Suppressor macrophage (primary cell): Measurements from ENCODE around the gene NHLRC2.
A peak's percentile ranks its signal among the peaks of the same experiment; 100 is the strongest.

ENCODE experiments used
- DNase-seq, 4 experiments: peaks; one replicate each; pipeline ENCODE4 v3.0.0-alpha.2; 2020 to 2022

Gene NHLRC2

DNA sequence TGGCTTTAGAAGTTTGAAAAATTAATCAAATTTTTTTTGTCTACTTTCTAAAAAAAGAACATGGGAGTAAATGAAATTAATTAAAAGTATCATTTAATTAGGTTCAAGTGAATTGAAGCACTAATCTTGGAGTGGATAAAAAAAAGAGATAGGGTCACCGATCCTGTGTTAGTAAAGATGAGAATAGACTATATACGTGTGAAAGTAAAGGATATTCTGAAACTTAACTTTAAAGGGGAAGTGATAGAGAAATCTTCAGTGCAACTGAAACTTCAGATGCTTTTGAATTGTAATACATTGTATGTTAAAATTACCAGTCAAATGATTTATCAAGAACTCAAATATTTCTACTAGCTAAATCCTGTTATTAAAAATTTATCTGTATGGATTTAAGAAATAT is 4.8 kb downstream of the NHLRC2 start:
- DNase-seq: no peak

DNA sequence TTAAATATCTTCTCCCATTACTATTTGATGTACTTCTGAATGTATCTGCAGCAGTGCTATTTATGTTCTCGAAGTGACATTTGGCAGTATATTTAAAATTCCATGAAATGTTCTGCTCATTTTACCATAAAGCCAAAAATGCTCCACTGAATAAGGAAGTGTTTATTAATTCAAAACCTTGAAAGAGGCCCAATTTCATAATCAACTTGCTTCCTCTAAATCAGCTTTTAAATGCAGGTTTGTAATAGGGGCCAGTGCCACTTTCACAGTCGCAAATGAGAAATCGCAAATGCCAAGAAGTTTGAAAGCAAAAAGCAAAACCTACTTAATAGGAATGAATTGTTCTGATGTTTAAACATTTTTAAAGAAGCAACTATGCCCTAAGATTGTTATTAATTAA is 11.4 kb downstream of the NHLRC2 start:
- DNase-seq: peak; percentile 31 to 82 (median 61)

DNA sequence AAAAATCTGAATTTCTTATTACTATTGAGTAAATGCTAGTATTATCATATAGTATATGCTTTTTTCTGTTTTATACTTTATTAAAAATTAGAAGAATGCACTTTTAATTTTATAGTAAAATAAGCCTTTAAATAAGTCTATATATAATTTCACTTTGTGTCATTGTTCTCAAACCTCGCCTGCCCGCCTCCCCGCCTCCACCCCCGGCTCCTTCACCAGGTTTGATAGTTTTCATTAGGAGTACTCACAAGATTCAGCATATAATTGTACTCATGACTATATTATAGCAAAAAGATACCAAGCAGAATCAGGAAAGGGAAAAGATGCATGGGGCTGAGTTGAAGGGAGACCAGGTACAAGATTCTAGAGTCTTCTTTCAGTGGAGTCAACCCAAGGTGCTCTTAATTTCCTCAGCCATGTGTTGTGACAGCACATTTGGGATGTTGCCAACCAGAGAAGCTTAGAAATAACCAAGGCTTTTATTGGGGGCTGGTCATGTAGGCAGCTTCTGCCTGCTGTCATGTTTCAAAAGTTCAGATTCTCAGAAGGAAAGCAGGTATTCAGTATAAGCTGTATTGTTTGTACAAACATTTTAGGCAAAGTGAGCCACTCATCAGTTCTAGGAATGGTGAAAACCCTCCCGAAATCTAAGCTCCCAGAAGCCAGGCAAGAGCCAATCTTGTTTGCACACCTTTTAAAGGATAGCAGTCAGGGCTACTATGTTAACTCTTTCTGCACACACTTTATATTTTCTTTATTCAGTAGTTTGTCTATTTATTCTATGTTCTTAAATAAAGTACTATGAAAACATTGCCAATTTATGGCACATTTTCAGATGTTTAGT is 12.3 kb downstream of the NHLRC2 start:
- no peak for DNase-seq

DNA sequence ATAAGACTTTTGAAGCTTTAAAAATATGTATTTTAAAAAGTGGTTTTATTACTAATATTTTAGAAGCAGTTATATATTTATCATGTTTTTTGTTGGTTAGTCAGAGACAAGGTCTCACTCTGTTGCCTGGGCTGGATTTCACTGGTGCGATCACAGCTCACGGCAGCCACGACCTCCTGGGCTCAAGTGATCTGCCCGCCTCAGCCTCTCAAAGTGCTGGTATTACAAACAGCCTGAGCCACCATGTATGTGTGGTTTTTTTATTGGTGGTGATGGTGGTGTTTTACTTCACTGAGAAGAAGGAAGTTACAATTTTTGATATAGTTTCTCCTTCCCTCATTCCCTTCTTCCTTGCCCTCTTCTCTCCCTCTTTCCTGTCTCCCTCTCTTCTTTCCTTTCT is 13.4 kb downstream of the NHLRC2 start:
- DNase-seq: no peak

DNA sequence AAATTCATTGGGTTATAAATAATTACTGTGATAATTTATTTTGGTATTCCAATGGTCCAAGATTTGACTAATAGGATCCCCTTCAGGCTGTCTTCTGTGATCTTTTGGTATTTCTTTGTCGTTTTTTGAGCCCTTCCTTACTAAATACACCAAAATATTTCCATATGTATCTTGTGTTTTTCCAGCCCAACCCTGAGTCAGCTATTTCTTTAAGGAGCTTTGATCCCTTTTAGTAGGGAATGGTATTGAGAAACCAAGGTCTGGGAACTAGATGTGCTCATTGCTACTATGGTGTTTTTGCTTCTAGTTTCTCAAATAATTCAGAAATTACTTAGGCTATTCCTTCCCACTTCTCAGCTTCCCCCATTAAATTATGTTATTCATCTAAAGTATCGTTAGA is 15.3 kb downstream of the NHLRC2 start:
- no peak for DNase-seq

DNA sequence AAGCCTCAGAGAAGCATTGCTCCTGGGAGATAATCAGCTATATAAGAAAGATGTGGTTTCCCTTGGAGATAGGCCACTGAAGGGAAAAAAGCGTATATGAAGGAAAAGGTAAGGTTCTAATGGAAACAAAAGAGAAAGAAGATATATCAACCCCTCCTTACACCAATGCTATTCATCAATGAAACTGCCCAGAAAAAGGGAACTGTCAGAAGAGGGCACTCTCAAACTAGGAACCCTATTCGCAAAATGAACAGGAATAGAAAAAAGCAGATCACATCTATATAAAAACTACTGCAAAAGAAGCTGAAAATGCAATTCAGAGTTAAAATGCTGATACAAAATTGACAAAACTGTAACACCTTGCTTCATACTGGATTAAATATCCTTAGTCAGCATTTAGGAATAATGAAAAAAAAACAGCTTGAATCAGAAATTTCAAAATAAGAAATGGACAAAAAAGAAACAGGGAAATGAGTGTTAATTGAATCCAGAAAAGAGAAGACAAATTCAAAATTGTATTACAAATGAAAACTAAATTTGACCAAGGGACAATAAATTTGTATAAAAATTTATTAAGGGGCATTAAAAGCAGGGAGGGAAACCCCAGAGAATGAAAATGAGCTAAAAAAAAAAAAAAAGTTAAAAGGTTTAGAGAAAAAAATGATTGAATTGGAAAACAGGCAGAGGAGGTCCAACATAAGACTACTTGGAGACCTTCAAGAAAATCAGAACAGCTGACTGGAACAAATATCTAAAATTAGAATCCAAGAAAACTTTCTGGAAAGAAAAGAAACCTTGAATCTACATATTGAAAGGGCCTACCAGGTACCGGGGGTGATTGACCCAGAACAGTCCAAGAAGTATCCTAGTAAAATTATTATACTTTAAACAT is 17.9 kb downstream of the NHLRC2 start:
- peak; percentile 11 to 39 (median 28) for DNase-seq

DNA sequence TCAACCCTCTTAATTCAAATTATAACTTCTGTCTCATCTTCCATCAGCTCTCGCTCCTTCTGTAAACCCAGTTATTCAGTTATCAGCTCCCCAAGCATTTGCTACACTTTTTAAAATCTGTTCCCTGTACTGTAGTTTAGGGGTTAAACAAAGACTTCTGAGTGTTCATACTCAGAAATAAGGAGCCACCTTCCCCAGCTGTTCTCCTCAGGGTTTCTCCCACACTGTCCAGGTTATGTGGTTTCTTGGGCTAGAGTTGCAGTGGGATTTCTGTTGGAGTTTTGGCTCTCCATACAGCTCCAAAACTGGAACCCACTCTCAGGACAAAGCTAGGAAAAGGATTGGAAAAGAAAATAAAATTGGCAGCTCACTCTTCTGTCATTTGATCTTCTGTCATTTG is 20.8 kb downstream of the NHLRC2 start:
- no peak for DNase-seq

DNA sequence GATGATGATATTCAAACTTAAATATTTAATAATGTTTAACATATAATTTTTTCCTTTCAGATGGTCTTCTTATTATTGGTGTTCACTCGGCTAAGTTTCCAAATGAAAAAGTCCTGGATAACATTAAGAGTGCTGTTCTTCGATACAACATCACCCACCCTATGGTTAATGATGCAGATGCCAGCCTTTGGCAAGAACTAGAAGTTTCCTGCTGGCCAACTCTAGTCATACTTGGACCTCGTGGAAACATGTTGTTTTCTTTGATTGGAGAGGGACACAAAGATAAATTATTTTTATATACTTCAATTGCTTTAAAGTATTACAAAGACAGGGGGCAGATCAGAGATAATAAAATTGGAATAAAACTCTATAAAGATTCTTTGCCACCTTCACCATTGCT is 22.0 kb downstream of the NHLRC2 start:
- DNase-seq: no peak

DNA sequence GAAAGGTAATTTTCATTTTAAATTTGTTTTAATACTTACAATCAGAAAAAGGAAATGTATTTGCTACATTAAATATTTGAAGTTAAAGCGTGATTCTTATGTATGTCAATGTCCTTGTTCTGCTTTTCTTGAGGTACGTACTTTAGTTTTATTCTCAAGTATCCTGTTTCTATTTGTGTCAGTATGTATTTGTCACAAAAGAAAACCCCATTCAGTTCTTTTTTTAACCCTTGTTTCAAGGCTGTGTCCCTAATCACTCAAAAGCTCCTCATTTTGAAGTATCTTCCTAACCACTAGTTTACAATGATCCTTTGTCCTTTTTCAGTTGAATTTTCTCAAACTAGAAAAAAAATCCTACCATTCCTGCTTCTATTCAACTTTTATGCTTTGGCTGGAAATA is 25.2 kb downstream of the NHLRC2 start:
- peak in 1 of 4 experiments; percentile 8 for DNase-seq

DNA sequence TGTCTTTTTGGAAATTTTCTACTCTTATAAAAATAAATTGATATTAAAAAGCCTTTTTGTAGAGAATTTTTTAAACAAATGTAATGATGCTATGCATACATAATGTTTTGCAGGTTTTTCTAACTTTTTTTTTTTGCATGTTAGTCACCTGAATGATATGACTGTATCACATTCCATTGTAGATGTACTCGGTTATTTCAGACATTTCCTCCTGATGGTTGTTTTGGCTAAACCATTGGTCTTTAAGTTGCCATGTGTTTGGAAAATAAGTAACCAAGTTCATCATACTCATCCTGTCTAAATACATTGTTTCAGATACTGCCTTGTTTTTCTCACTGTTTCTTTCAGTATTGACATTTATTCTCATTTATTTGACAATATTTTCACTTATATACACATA is 25.8 kb downstream of the NHLRC2 start:
- DNase-seq: no peak

DNA sequence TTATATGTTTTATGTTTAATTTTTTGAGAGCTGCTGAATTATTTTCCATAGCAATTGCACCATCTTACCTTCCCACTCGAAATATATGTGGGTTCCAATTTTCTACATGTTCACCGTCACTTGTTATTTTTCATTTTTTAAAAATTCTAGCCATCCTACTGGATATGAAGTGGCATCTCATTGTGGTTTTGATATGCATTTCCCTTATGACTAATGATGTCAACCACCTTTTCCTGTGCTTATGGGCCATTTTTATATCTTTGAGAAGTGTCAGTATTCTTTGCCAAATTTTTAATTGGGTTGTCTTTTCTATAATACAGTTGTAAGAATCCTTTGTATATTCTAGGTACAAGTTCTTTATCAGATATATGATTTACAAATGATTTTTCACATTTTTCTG is 27.8 kb downstream of the NHLRC2 start:
- no peak for DNase-seq

DNA sequence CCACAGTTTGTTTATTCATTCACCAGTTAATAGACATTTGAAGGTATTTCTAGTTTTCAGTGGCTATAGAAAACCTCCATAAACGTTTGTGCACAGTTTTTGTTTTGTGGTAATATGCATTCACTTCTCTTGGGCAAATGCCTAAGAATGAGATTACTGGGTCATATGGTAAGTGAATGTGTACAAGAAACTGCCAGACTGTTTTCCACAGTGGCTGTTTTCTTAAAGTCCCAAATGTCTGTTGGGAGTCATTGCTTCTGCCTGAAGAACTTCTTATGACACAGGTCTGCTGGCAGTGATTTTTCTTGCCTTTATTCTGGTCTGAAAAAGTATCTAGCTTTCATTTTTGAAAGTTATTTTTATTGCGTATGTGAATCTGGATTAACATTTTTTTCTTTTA is 35.5 kb downstream of the NHLRC2 start:
- DNase-seq: no peak

DNA sequence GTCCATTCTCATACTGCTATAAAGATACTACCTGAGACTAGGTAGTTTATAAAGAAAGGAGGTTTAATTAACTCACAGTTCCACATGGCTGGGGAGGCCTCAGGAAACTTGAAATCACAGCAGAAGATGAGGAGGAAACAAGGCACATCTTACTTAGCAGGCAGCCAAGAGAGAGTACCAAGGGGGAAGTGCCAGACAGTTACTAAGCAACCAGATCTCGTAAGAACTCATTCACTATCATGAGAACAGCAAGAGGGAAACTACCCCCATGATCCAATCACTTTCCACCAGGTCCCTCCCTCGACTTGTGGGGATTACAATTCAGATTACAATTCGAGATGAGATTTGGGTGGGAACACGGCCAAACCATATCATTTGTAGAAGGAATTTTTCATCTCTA is 36.3 kb downstream of the NHLRC2 start:
- DNase-seq: peak in 3 of 4 experiments; percentile 10 to 32 (median 10)

DNA sequence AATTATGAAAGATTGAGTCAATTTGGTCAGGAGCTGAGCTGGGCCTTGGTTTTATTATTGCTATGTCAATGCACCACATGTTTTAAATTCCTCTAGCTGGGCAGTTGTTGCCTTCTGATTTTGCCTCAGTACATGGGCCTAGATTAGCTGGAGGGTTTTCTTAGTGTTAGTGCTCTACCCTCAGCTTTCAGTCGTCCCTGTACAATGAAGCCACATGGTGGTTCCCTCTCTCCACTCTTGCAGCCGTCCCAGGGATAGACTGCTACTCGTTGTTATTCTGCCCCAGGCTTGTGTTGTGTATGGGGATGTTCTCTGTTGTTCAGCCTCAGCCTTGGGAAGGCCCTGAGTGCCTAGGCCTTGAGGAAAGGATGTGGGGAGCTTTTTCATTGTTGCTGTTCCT is 37.0 kb downstream of the NHLRC2 start:
- DNase-seq: no peak

DNA sequence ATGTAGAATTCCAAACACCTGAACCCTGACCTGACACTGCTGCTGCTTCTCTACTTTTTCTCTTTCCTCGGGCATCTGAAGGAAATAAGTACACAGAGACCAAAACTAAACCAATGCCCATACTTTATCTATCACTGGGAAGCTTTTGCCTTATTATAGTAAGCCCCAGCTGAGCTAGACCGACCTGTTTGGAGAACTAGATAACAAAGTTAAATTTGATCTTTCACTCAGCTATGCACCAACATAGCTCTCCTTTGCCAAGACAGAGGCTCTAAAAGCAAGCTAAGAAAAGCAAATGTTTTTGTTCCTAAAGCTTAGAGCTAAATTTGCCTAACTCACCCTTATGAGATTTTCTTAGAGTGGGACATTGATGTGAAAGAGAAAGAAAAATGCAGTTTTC is 39.1 kb downstream of the NHLRC2 start:
- DNase-seq: no peak

DNA sequence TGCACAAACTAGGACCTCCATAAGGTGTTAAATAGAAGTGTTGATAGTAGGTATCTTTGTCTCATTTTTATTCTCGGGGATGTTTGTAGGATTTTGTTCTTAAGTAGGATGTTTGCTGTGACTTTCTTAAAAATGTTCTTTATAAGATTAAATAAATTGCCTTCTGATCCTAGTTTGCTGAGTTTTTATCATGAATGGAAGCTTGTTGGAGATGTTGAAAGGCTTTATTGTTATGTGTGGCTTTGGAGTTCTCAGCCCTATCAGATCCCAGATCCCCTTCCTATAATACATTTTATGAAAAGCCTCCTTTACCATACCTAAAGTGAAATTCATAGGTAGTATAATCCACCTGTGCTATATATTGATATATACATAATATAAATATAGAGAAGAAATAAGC is 40.1 kb downstream of the NHLRC2 start:
- DNase-seq: no peak

DNA sequence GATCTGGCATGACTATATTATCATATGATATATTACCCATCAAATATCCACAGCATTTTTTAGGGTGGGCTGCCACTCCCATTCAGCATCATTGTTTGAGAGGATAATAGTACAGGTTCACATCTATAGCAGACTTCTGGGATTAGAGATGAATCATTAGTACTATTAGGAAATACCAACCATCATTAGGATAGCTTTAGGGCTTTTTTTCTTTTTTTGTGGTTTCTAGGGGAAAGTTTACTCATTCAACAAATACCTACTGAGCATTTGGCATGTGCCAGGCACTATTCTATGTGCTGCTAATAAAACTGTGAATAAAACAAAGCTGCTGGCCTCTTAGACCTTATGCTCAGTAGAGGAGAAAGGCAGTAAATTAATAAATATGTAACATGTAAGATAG is 40.6 kb downstream of the NHLRC2 start:
- no peak for DNase-seq

DNA sequence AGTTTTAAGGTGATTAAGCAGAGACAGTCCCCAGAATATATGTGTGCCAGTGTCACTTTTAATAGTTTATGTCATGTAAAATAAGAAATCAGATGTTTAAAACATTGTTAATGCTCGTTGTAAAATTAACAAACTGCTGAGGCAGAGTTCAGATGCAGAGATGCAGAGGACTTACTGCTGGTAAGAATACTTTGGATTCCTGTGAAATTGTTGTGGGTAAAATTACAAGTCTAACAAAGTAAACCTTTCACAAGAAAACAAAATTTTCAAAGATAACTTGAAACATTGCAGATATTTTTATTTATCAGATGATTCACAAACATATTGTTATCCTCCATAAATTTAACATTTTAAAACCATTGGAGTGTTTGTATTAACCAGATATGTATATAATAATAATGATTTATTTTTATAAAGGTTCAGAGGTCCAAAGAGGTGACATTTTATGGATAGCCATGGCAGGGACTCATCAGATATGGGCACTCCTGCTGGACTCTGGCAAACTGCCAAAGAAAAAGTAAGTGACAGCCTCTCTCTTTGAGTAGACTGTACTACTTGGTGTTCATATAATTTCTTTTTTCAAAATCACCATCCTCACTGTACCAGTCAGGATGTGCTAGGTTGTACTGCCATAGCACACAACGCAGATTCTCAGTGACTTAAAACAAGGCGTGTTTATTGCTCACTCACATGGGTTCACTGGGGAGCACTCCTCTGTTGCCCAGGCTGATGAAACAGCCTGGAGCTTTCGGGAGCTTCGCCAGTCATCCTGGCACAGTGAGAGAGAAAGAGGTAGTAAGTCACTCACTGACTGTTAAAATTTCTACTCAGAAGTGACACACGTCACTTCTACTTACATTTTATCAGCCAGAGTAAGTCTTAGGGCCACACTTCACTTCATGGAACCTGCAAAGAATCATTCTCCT is 43.5 kb downstream of the NHLRC2 start:
- DNase-seq: peak in 1 of 4 experiments; percentile 12

DNA sequence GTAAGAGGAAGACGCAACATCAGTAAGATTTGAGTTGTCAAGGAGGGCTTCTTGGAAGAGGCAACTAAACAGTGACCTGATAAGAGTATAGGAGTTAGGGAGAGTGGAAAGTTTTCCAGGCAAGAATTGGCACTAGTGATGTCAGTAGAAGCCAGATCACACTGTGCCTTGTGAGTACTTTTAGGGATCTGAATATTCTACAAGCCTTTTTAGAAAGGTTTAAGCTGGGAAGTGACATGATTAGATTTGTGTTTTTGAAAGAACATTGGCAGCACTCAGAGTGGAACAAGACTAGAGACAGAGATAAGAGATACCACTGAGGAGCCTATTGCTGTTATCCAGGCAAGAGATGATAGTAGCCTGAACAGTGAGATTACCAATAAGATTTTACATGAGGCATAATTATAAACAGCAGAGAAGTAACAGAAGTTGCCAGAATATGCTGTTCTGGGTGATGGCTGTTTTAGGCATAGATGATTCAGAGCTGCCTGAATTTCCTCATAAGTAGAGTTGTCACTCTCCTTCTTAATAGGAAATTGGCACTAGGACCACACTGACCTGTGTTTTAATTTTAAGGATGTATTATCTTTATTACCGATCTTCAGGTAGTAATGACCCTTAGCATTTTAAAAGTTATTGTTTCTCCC is 45.6 kb downstream of the NHLRC2 start:
- no peak for DNase-seq

DNA sequence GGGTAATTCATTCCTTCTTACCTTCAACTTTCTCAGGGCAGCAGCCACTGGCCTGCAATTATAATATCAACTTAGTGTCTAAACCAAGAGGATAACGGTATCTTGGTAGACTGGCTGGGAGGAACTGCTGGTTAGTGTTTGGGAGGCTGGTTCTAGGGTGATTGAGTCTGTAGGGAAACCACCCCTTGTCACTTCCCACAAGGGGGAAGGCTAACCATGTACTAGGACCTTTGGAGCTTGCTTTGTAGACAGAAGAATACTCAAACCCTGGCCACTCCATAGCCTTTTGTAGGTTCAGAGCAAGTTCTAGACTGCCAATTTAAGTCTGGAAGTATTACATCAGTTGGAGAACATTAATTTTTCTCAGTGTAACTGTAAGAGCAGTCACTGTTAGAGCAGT is 51.3 kb downstream of the NHLRC2 start:
- peak in 3 of 4 experiments; percentile 8 to 24 (median 20) for DNase-seq

DNA sequence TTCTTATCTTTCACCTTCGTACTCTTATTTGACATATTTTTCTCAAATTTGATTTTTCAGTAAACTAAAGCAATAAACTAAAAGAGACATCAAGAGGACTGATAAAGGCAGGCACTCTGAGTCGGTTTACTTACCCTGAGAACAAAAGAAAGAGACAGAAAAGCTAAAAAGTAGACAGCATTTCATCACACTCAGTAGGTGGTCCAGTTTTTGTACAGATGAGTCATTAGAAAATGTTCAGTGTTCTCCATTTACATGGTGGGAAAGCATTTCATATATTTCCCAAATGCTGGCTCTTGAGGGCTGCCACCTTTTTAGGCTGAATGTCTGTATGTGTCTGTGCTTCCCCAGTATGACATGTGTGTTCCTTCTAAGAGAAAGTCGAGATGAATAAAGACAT is 52.7 kb downstream of the NHLRC2 start:
- DNase-seq: no peak

DNA sequence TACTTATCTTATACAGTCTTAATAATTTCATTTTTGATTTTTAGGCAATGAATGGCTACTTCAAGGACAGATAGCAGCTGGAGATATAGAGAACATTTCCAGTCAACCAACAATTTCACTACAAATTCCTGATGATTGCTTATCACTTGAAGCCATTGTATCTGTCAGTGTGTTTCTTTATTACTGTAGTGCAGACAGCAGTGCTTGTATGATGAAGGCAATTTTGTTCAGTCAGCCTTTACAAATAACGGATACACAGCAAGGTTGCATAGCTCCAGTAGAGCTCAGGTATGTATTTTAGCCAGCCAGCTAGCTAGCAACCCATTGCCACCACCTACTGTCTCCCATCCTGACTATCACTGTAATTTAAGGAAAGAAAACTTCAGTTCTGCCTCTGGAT is 53.8 kb downstream of the NHLRC2 start:
- DNase-seq: no peak
